HepG2 (cell line): ENCODE measurements around the gene TTPAL.

ENCODE experiments used
- ZNF616 ChIP-seq: sonication (generic); formaldehyde crosslinking; IDR thresholded peaks from 2 replicates; pipeline ENCODE4 v1.5.0; 2020; ENCODE audit warnings: low read depth, mild to moderate bottlenecking, missing genetic modification reagents
- TF ChIP-seq, protein P1 (sequence below): sonication (generic); formaldehyde crosslinking; IDR thresholded peaks from 2 replicates; pipeline ENCODE4 v1.5.0; 2020; ENCODE audit warnings: mild to moderate bottlenecking, missing genetic modification reagents, moderate library complexity

DNA sequence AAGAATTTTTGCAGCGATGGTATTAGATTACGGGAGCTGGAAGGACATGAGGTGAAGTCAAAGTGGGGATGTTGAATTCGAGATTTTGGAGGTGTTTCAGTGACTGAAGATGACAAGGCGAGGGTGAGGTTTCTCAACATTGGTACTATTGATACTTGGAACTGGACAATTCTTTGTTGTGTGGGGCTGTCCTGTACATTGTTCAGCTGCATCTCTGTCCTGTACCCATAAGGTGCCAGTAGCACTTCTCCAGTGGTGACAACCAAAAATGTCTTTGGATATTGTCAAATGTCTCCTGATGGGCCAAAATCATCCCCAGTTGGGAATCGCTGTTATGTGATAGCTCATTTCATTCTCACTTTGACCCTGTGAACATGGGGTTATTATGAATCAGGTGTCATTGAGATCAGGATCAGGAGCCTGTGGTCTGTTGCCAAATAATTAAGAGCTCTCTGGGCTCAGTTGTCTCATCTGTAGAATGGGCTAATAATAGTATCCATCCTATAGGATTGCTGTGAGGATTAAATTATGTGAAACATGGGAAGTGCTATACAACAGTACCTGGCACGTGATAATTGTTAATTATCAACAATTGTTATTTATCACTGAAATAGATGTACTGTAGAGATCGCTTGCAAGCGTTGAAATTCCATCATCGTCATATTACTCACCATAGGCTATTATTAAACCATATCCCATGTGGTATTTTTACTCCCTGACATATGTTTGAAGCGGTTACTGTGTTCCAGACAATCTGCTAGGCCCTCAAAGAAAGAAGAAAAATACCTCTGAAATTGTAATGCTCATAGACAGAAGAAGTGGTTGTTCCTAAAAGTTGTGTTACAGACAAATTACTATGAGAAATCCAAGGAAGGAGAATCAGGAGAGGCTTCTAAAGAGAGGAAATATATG, 48.5 kb upstream of the TTPAL start:
- TF ChIP-seq, protein P1, sequence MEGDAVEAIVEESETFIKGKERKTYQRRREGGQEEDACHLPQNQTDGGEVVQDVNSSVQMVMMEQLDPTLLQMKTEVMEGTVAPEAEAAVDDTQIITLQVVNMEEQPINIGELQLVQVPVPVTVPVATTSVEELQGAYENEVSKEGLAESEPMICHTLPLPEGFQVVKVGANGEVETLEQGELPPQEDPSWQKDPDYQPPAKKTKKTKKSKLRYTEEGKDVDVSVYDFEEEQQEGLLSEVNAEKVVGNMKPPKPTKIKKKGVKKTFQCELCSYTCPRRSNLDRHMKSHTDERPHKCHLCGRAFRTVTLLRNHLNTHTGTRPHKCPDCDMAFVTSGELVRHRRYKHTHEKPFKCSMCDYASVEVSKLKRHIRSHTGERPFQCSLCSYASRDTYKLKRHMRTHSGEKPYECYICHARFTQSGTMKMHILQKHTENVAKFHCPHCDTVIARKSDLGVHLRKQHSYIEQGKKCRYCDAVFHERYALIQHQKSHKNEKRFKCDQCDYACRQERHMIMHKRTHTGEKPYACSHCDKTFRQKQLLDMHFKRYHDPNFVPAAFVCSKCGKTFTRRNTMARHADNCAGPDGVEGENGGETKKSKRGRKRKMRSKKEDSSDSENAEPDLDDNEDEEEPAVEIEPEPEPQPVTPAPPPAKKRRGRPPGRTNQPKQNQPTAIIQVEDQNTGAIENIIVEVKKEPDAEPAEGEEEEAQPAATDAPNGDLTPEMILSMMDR (CRISPR knock-in tag): no peak
- no peak for TF ChIP-seq ZNF616
